Transverse colon (tissue), 4 donors: ENCODE data around the gene GZMM. TPM values are rescaled to one million over a fixed set of nuclear protein-coding genes. Genes with fewer than 3 reads are reported as not detected.
A peak's percentile ranks its signal among the peaks of the same experiment; 100 is the strongest.

Source experiments
- DNase-seq: peaks from one replicate; pipeline ENCODE4 v3.0.0-alpha.2; 2019
- H3K27ac ChIP-seq, 4 donors: fragments of 200-600 bp; sonication (generic); 2 replicates each; pipeline ENCODE4 v1.5.1; 2016 to 2018; ENCODE audit warnings: inconsistent platforms in 4 of 4
- H3K27me3 ChIP-seq: fragments of 200-600 bp; sonication (generic); 2 replicates; pipeline ENCODE4 v1.5.1; 2017; ENCODE audit warnings: inconsistent platforms
- H3K36me3 ChIP-seq, 4 donors: fragments of 200-600 bp; sonication (generic); 2 replicates each; pipeline ENCODE4 v1.5.1; 2017 to 2019; ENCODE audit warnings: inconsistent platforms in 4 of 4
- H3K4me1 ChIP-seq, 4 donors: fragments of 200-600 bp; sonication (generic); 2 replicates each; pipeline ENCODE4 v1.5.1; 2017 to 2020; ENCODE audit warnings: inconsistent platforms in 4 of 4
- H3K4me3 ChIP-seq, 4 donors: fragments of 200-600 bp; sonication (generic); 1 replicate in 1 of 4; 2 replicates in 3 of 4; pipeline versions ENCODE4 v1.5.1 to v1.6.1; 2017 to 2019; ENCODE audit warnings: inconsistent platforms in 4 of 4
- H3K9me3 ChIP-seq, 2 donors: fragments of 200-600 bp; sonication (generic); 2 replicates each; pipeline ENCODE4 v1.5.1; 2017 to 2019; ENCODE audit warnings: inconsistent platforms in 2 of 2
- EP300 ChIP-seq: sonication (generic); formaldehyde crosslinking; IDR thresholded peaks from one replicate; pipeline ENCODE4 v1.6.1; 2017; ENCODE audit warnings: antibody characterized with exemption, low read depth
- POLR2A ChIP-seq: fragments of 450-650 bp; IDR thresholded peaks from one replicate; pipeline ENCODE4 v1.6.1; 2016; ENCODE audit warnings: antibody characterized with exemption, mild to moderate bottlenecking, moderate library complexity
- POLR2AphosphoS5 ChIP-seq, 3 donors: sonication (generic); formaldehyde crosslinking; IDR thresholded peaks; one replicate each; pipeline ENCODE4 v1.6.1; 2016; ENCODE audit warnings: antibody characterized with exemption in 3 of 3
- WGBS, 2 donors: methylation state at CpG; one replicate each; pipeline ENCODE4 v1.1.5; 2018; ENCODE audit warnings: low coverage in 1 of 2; 5-methylcytosine and 5-hydroxymethylcytosine counted together
- in situ Hi-C, 4 donors: fragments of 200-750 bp; cut with MboI; loops; one replicate each; pipeline versions ENCODE4 v1.15.0 to v1.15.1; 2017; ENCODE audit warnings: low sequenced_read_pairs in 3 of 4, low pct_ligation_motif_present in 1 of 4, low pct_unique_long_range_greater_than_20kb in 1 of 4
- intact Hi-C: fragments of 100-400 bp; cut with DNase I; formaldehyde crosslinking; loops from one replicate; pipeline ENCODE4 v1.15.1; 2023; ENCODE audit warnings: low total_unique reads
- total RNA-seq, 4 donors: library from RNA; depleted of rRNA; stranded (reverse); fragments of >200 nt; gene quantifications; one replicate each; pipeline ENCODE4 v1.1.0, GENCODE V29; 2016
- TF ChIP-seq, protein P1 (sequence below), 5 experiments: fragments of 200-600 bp in 3 of 5; fragments of 450-650 bp in 2 of 5; sonication (generic) in 3 of 5; IDR thresholded peaks; 1 replicate in 2 of 5; 2 replicates in 3 of 5; pipeline ENCODE4 v1.5.1; 2016 to 2017; ENCODE audit warnings: antibody characterized with exemption in 5 of 5, inconsistent platforms in 3 of 5, mild to moderate bottlenecking in 2 of 5, moderate library complexity in 1 of 5

GZMM gene
- total RNA-seq, 4 donors from 2014 or later, result 1.1 to 1.8 TPM; not detected in 2

DNA sequence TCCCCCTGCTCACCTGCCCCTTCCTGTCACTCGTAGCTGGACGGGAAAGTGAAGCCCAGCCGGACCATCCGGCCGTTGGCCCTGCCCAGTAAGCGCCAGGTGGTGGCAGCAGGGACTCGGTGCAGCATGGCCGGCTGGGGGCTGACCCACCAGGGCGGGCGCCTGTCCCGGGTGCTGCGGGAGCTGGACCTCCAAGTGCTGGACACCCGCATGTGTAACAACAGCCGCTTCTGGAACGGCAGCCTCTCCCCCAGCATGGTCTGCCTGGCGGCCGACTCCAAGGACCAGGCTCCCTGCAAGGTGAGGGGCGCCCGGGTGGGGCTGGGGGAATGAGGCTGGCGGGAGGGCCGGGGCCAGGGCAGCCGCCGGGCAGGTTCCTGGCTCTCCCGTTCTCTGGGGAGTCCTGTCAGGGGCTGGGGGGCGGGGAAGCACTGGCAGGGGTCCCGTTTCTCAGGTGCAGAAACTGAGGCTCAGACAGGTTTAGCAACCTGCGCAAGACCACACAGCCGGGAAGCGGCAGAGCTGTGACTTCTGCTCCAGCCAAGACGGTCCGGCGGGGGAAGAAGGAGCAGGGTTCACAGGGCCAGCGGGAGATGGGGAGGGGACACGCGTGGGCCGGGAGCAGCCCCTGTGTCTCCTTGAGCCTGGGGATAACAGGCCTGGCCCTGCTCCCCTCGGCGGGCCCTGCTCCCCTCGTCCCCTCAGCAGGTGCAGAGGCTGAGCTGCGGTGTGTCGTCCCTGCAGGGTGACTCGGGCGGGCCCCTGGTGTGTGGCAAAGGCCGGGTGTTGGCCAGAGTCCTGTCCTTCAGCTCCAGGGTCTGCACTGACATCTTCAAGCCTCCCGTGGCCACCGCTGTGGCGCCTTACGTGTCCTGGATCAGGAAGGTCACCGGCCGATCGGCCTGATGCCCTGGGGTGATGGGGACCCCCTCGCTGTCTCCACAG lies 5.3 kb downstream of the GZMM start:
- H3K27ac ChIP-seq, result no peak overlapping the region
- peaks cover 0 to 21% (median 12%) of the 10 kb centered on the region in 4 donors for H3K4me1 ChIP-seq
- H3K27me3 ChIP-seq, result no peaks in the 10 kb centered on the region
- in situ Hi-C loops (no loop called here), intact Hi-C loops (loop anchor here (1.0 kb wide), 1 partner anchor 39 kb away; no protein-coding TSS in a partner anchor)
- no peak for DNase-seq
- no peaks in the 10 kb centered on the region for H3K9me3 ChIP-seq
- WGBS, 2 donors, result 79% methylated on average over 27 of the region's 52 CpGs; no CpG with 5 or more reads in 1 of the 2 donors
- no peak overlapping the region for H3K4me3 ChIP-seq
- H3K36me3 ChIP-seq, result no peaks in the 10 kb centered on the region
- TF ChIP-seq EP300 (no peak), POLR2AphosphoS5 (IDR thresholded peaks at IDR 0.05) (no peak), POLR2A (no peak)
- TF ChIP-seq, protein P1, sequence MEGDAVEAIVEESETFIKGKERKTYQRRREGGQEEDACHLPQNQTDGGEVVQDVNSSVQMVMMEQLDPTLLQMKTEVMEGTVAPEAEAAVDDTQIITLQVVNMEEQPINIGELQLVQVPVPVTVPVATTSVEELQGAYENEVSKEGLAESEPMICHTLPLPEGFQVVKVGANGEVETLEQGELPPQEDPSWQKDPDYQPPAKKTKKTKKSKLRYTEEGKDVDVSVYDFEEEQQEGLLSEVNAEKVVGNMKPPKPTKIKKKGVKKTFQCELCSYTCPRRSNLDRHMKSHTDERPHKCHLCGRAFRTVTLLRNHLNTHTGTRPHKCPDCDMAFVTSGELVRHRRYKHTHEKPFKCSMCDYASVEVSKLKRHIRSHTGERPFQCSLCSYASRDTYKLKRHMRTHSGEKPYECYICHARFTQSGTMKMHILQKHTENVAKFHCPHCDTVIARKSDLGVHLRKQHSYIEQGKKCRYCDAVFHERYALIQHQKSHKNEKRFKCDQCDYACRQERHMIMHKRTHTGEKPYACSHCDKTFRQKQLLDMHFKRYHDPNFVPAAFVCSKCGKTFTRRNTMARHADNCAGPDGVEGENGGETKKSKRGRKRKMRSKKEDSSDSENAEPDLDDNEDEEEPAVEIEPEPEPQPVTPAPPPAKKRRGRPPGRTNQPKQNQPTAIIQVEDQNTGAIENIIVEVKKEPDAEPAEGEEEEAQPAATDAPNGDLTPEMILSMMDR (IDR thresholded peaks at IDR 0.05), result no peak

DNA sequence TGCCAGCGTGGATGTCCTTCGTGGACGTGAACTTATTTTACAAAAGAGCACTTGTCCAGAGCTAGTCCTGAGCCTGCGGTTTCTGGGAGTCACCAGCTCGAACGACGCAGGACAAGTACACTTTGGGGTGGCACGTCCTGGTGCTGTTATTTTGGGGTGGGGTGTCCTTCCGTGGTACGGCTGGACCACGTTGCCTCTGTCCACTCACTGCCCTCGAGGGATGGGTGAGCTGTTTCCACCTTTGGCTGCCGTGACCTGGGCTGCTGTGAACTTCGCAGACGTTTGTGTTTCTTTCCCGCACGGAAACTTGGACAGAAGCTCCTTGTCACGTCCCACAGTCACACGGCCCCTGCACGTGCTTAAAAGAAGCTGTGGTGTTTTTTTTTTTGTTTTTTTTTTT lies 11.0 kb downstream of the GZMM start:
- 69 to 83% methylated on average over 9 to 18 of the region's 20 CpGs for WGBS, 2 donors
- Histone ChIP-seq H3K27ac (peak overlapping the region in 3 of 4 donors; percentile 8 to 36 (median 10)), H3K9me3 (no peaks in the 10 kb centered on the region), H3K36me3 (no peaks in the 10 kb centered on the region), H3K27me3 (no peaks in the 10 kb centered on the region), H3K4me3 (no peak overlapping the region), H3K4me1 (peaks cover 14 to 54% (median 31%) of the 10 kb centered on the region in 4 donors)
- TF ChIP-seq POLR2AphosphoS5 (IDR thresholded peaks at IDR 0.05) (no peak), EP300 (no peak), POLR2A (no peak)
- TF ChIP-seq, protein P1 (IDR thresholded peaks at IDR 0.05), result no peak
- in situ Hi-C loops (no loop called here), intact Hi-C loops (no loop called here)
- DNase-seq, result no peak

DNA sequence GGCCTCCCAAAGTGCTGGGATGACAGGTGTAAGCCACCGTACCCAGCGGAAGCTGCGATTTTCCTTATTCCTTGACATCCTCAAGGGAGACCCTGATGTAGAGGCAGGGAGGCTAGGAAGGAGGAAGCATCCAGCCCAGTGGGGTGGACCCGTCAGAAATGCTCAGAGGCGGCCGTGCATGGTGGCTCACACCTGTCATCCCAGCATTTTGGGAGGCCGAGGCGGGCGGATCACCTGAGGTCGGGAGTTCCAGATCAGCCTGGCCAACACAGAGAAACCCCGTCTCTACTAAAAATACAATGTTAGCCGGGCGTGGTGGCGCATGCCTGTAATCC lies 11.6 kb downstream of the GZMM start:
- intact Hi-C loops, result no loop called here
- no peak for DNase-seq
- 85% methylated on average over 14 of the region's 14 CpGs; no CpG with 5 or more reads in 1 of the 2 donors for WGBS, 2 donors

More for the DNA sequence above, 11.6 kb downstream of the GZMM start:
- Histone ChIP-seq H3K27ac (peak overlapping the region; percentile 51 to 76 (median 62)), H3K4me1 (peaks cover 14 to 54% (median 31%) of the 10 kb centered on the region in 4 donors), H3K9me3 (no peaks in the 10 kb centered on the region), H3K36me3 (no peaks in the 10 kb centered on the region), H3K27me3 (no peaks in the 10 kb centered on the region), H3K4me3 (no peak overlapping the region)
- in situ Hi-C loops, result no loop called here
- TF ChIP-seq EP300 (no peak), POLR2A (no peak)
- TF ChIP-seq, protein P1 (IDR thresholded peaks at IDR 0.05), result no peak
